ENCODE data around the gene LRRC1. TPM values are rescaled to one million over a fixed set of nuclear protein-coding genes. Genes with fewer than 3 reads are reported as not detected.

LRRC1 gene
- total and polyA plus RNA-seq, 2 experiments from 2014 or later = 11.3 to 16.6 TPM

DNA sequence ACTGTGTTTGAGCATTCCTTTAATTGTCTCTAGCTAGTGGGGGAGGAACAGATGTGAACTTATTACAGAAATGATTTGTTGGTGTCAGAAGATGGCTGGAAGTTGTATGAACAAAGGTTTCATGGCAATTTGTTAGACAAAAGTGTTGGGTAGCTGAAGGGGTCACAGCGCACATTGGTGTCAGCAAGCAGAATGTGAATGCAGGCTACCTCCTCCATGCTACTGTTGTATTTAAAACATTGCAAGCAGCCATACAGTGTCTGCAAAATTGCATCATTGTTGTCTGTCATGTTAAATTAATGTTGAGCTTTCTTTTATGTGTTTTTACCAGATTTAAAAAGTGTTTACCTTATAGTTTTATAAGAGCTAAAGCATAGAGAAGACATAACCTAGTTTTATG lies 6.2 kb downstream of the LRRC1 start:
- no peak overlapping the region for H2AFZ ChIP-seq
- H3K9me3 Mint-ChIP-seq = no peaks in the 10 kb centered on the region
- TF ChIP-seq REST (IDR thresholded peaks at IDR 0.05; ENCODE audit: unreplicated experiment) = no peak
- TF ChIP-seq, protein P1, sequence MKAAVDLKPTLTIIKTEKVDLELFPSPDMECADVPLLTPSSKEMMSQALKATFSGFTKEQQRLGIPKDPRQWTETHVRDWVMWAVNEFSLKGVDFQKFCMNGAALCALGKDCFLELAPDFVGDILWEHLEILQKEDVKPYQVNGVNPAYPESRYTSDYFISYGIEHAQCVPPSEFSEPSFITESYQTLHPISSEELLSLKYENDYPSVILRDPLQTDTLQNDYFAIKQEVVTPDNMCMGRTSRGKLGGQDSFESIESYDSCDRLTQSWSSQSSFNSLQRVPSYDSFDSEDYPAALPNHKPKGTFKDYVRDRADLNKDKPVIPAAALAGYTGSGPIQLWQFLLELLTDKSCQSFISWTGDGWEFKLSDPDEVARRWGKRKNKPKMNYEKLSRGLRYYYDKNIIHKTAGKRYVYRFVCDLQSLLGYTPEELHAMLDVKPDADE (IDR thresholded peaks at IDR 0.05) = no peak
- TF ChIP-seq STAT1 (IDR thresholded peaks at IDR 0.05; ENCODE audit: unreplicated experiment) = no peak
- TF ChIP-seq EZH2 (IDR thresholded peaks at IDR 0.05; ENCODE audit: low read depth, unreplicated experiment) = no peak
- no peak for TF ChIP-seq POLR2AphosphoS5 (IDR thresholded peaks at IDR 0.05; ENCODE audit: low read depth)
- TF ChIP-seq, protein P2, sequence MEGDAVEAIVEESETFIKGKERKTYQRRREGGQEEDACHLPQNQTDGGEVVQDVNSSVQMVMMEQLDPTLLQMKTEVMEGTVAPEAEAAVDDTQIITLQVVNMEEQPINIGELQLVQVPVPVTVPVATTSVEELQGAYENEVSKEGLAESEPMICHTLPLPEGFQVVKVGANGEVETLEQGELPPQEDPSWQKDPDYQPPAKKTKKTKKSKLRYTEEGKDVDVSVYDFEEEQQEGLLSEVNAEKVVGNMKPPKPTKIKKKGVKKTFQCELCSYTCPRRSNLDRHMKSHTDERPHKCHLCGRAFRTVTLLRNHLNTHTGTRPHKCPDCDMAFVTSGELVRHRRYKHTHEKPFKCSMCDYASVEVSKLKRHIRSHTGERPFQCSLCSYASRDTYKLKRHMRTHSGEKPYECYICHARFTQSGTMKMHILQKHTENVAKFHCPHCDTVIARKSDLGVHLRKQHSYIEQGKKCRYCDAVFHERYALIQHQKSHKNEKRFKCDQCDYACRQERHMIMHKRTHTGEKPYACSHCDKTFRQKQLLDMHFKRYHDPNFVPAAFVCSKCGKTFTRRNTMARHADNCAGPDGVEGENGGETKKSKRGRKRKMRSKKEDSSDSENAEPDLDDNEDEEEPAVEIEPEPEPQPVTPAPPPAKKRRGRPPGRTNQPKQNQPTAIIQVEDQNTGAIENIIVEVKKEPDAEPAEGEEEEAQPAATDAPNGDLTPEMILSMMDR (conservative IDR thresholded peaks at IDR 0.05; ENCODE audit: low read depth in 2 of 2) = no peak
- TF ChIP-seq CREB1 (CRISPR knock-in tag; IDR thresholded peaks at IDR 0.05; ENCODE audit: low read depth) = no peak
- no peak for TF ChIP-seq ZNF114 (CRISPR knock-in tag; IDR thresholded peaks at IDR 0.05)
- no peak for TF ChIP-seq EZH2phosphoT487 (IDR thresholded peaks at IDR 0.05; ENCODE audit: unreplicated experiment)
- no peak for TF ChIP-seq NANOG (IDR thresholded peaks at IDR 0.05; ENCODE audit: borderline replicate concordance)
- no peak for TF ChIP-seq ZNF462 (CRISPR knock-in tag; IDR thresholded peaks at IDR 0.05)
- no peak for TF ChIP-seq ZNF331 (CRISPR knock-in tag; IDR thresholded peaks at IDR 0.05; ENCODE audit: low read depth)
- no peak for TF ChIP-seq JUNB (IDR thresholded peaks at IDR 0.05; ENCODE audit: unreplicated experiment)
- H4K20me1 ChIP-seq (replicated peaks; ENCODE audit: insufficient read depth) = peaks cover 41% of the 10 kb centered on the region
- H3K36me3 ChIP-seq (ENCODE audit: insufficient read depth) = no peaks in the 10 kb centered on the region
- peaks cover 18% of the 10 kb centered on the region for H3K4me1 ChIP-seq (ENCODE audit: insufficient read depth)
- H3K27ac ChIP-seq (ENCODE audit: low read depth) = no peak overlapping the region
- ATAC-seq (no peak), DNase-seq (ENCODE audit: low spot score) (no peak)
- H3F3A ChIP-seq (replicated peaks; ENCODE audit: low read depth) = 0 out of 2 replicates have a peak, but pooled peaks cover 3% of the 10 kb centered on the region
- H3K4me3 ChIP-seq = no peak overlapping the region
- peaks cover 16% of the 10 kb centered on the region for H3K27me3 ChIP-seq (ENCODE audit: insufficient read depth)
- H3K4me3 Mint-ChIP-seq = no peak overlapping the region
- H3K4me1 Mint-ChIP-seq = peaks cover 46% of the 10 kb centered on the region
- no peaks in the 10 kb centered on the region for H3K36me3 Mint-ChIP-seq (ENCODE audit: low read depth)
- peaks cover 85% of the 10 kb centered on the region for H3K79me2 ChIP-seq (replicated peaks; ENCODE audit: insufficient read depth)
- H3K4me2 ChIP-seq = no peak overlapping the region
- peaks cover 10% of the 10 kb centered on the region for H3K27me3 Mint-ChIP-seq (ENCODE audit: insufficient read depth, low read depth, poor library complexity)
- H3K9me2 ChIP-seq (ENCODE audit: insufficient read depth) = no peaks in the 10 kb centered on the region
- H3K27ac Mint-ChIP-seq = 0 out of 2 replicates have a peak overlapping the region, but pooled peaks have one; percentile 3
